Stimulated activated CD8-positive, alpha-beta memory T cell treated with anti-CD3 and anti-CD28 coated beads, Interleukin-4, amount 100 ng/mL, for 48 hours (primary cell): ENCODE results near the gene C22orf23.

Experiments used
- DNase-seq: peaks from one replicate; pipeline ENCODE4 v3.0.0-alpha.2; 2020

C22orf23 gene

GRCh38 chr22:37896939-37897338, 56.5 kb downstream of the C22orf23 start:
- no peak for DNase-seq

DNA sequence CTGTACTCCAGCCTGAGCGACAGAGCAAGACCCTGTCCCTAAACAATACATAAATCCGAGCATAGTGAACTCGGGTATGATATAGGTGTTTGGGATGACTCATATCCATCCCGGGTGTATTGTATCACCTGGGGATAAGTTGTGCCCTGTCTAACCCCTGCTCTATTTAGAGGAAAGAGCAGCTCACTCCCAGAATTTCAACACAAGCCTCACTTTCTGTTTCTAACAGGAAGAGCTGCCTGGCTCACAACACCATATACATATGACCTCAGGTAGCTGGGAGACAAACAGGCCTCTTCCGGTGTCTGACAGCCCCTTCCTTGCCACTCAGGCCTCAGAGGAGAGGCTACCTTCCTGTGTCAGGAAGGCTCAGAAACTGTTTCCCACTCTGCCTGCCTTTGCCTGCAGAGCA, 57.2 kb downstream of the C22orf23 start:
- DNase-seq: peak; percentile 51

DNA sequence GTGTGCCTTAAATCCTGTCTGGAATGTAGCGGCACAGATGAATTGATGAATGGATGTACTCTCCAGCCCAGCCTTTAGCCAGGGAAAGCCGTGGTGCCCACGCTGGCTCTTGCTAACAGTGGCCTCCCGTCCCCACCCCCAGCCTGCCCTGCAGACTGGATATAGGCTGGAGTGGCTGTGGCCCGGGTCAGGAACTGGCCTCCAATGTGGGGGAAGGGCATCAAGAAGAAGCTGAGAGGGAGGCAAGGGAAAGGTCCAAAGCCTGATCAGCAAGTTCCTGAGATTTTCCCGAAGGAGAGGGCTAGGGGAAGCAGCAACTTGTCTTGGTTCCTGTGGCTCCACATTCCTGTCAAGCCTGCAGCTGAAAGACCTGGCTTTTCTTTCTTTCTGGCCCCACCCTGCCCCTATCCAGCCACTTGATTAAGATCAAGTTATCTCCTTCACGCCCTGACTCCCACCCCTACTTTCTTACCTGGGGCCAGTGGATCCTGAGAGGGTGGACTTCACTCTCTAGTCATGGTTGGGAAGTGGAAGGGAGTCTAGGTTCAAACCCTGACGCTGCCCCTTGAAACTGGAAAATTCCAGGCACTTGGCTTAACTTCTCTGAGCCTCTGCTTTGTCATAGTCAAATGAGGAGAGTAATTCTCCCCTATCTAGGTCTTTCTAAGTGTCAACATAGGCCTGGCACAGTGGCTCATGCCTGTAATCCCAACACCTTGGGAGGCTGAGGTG, 58.3 kb downstream of the C22orf23 start:
- DNase-seq: no peak

GRCh38 chr22:37893583-37893983, 59.8 kb downstream of the C22orf23 start:
- DNase-seq: no peak
